GM06990 (cell line): ENCODE data around the gene ABITRAM.
"Not testable (repeated sequence)": the region's sequence is repeated elsewhere in the genome, so short reads cannot be mapped to it uniquely, and the experiment has no call there.

Experiments
- DNase-seq: peaks from one replicate; pipeline ENCODE4 v3.0.0-alpha.2; 2011; ENCODE audit not compliant: insufficient read length; ENCODE audit errors: extremely low read depth
- H3K27me3 ChIP-seq: replicated peaks from 2 replicates; pipeline ENCODE4 v1.6.0; 2011; ENCODE audit warnings: low read length; ENCODE audit not compliant: control insufficient read depth, insufficient read depth
- H3K36me3 ChIP-seq: 2 replicates; pipeline ENCODE4 v1.5.1; 2011; ENCODE audit warnings: low read length; ENCODE audit not compliant: control insufficient read depth, insufficient read depth
- H3K4me3 ChIP-seq: replicated peaks from 2 replicates; pipeline ENCODE4 v1.5.1; 2011; ENCODE audit warnings: low read depth, mild to moderate bottlenecking, control low read depth, low read length
- CTCF ChIP-seq: IDR thresholded peaks from 2 replicates; pipeline ENCODE4 v1.5.1; 2011; ENCODE audit warnings: low read length, control low read depth, mild to moderate bottlenecking, inconsistent platforms; ENCODE audit not compliant: insufficient read depth, poor library complexity, severe bottlenecking

ABITRAM gene

GRCh38 chr9:108919517-108919916, 14.7 kb upstream of the ABITRAM start:
- Histone ChIP-seq H3K4me3 (no peak overlapping the region), H3K36me3 (peaks cover 6% of the 10 kb centered on the region), H3K27me3 (no peaks in the 10 kb centered on the region)
- TF ChIP-seq CTCF = no peak
- DNase-seq = no peak

- DNase-seq, H3K36me3 ChIP-seq, H3K27me3 ChIP-seq, H3K4me3 ChIP-seq: not testable (repeated sequence)
Measured at GRCh38 chr9:108920401-108920800, 13.8 kb upstream of the ABITRAM start.

- H3K36me3 ChIP-seq = peaks cover 9% of the 10 kb centered on the region
- no peak for TF ChIP-seq CTCF
- no peak for DNase-seq
- no peaks in the 10 kb centered on the region for H3K27me3 ChIP-seq
- no peak overlapping the region for H3K4me3 ChIP-seq
Measured at GRCh38 chr9:108921200-108921599, 13.0 kb upstream of the ABITRAM start.

- peaks cover 10% of the 10 kb centered on the region for H3K36me3 ChIP-seq
- H3K4me3 ChIP-seq = no peak overlapping the region
- TF ChIP-seq CTCF = no peak
- H3K27me3 ChIP-seq = no peaks in the 10 kb centered on the region
- no peak for DNase-seq
Measured at GRCh38 chr9:108924466-108924865, 9.7 kb upstream of the ABITRAM start.

GRCh38 chr9:108928386-108928785, 5.8 kb upstream of the ABITRAM start:
- DNase-seq = no peak
- Histone ChIP-seq H3K4me3 (no peak overlapping the region), H3K36me3 (peaks cover 10% of the 10 kb centered on the region), H3K27me3 (no peaks in the 10 kb centered on the region)
- no peak for TF ChIP-seq CTCF

- no peak for TF ChIP-seq CTCF
- no peak for DNase-seq
- H3K4me3 ChIP-seq = peak overlapping the region; percentile 99
- no peaks in the 10 kb centered on the region; the same call in 1 of the 2 replicates for H3K36me3 ChIP-seq
- no peaks in the 10 kb centered on the region for H3K27me3 ChIP-seq
Measured at GRCh38 chr9:108933231-108933717, 926 bp upstream of the ABITRAM start.
